Activated T-cell treated with anti-CD3 and anti-CD28 coated beads, Interleukin-2, amount 50 U/mL, for 24 hours (primary cell): ENCODE data around the gene DDHD1.

Experiments used
- DNase-seq: peaks from one replicate; pipeline ENCODE4 v3.0.0-alpha.2; 2020
- H3K27ac Mint-ChIP-seq: 2 replicates; pipeline ENCODE4 v1.8.0; 2020; ENCODE audit warnings: mild to moderate bottlenecking, mixed read lengths
- H3K27me3 Mint-ChIP-seq: 2 replicates; pipeline ENCODE4 v1.8.0; 2020; ENCODE audit warnings: mixed read lengths
- H3K36me3 Mint-ChIP-seq: 2 replicates; pipeline ENCODE4 v1.8.0; 2020; ENCODE audit warnings: low read depth, mixed read lengths
- H3K4me1 Mint-ChIP-seq: 2 replicates; pipeline ENCODE4 v1.8.0; 2020; ENCODE audit warnings: low read depth, mixed read lengths
- H3K4me3 Mint-ChIP-seq: 2 replicates; pipeline ENCODE4 v1.8.0; 2020; ENCODE audit warnings: mild to moderate bottlenecking, moderate library complexity, mixed read lengths
- H3K9me3 Mint-ChIP-seq: 2 replicates; pipeline ENCODE4 v1.8.0; 2020; ENCODE audit warnings: mixed read lengths

DDHD1 gene

GRCh38 chr14:53168786-53169185, 15.7 kb upstream of the DDHD1 start:
- Mint-ChIP-seq H3K36me3 (no peaks in the 10 kb centered on the region), H3K27ac (no peak overlapping the region), H3K4me3 (no peak overlapping the region), H3K27me3 (no peaks in the 10 kb centered on the region), H3K4me1 (no peaks in the 10 kb centered on the region), H3K9me3 (no peaks in the 10 kb centered on the region)
- DNase-seq: no peak

- H3K27me3 Mint-ChIP-seq: no peaks in the 10 kb centered on the region
- no peak overlapping the region for H3K27ac Mint-ChIP-seq
Observed at GRCh38 chr14:53167602-53168328, 14.6 kb upstream of the DDHD1 start.

GRCh38 chr14:53161758-53162435, 8.8 kb upstream of the DDHD1 start:
- Mint-ChIP-seq H3K27me3 (no peaks in the 10 kb centered on the region), H3K4me1 (peaks cover 7% of the 10 kb centered on the region), H3K27ac (no peak overlapping the region), H3K9me3 (peaks cover 3% of the 10 kb centered on the region), H3K36me3 (peaks cover 2% of the 10 kb centered on the region), H3K4me3 (no peak overlapping the region)
- no peak for DNase-seq

More at GRCh38 chr14:53167602-53168328, 14.6 kb upstream of the DDHD1 start:
- Mint-ChIP-seq H3K36me3 (peaks cover 2% of the 10 kb centered on the region), H3K9me3 (peaks cover 3% of the 10 kb centered on the region), H3K4me1 (no peaks in the 10 kb centered on the region), H3K4me3 (no peak overlapping the region)
- no peak for DNase-seq

- no peaks in the 10 kb centered on the region for H3K27me3 Mint-ChIP-seq
- no peaks in the 10 kb centered on the region for H3K9me3 Mint-ChIP-seq
- no peak for DNase-seq
- H3K27ac Mint-ChIP-seq: no peak overlapping the region
- H3K36me3 Mint-ChIP-seq: peaks cover 11% of the 10 kb centered on the region
- peaks cover 12% of the 10 kb centered on the region for H3K4me1 Mint-ChIP-seq
- H3K4me3 Mint-ChIP-seq: no peak overlapping the region
Observed at GRCh38 chr14:53156238-53156637, 3.1 kb upstream of the DDHD1 start.

GRCh38 chr14:53153702-53154112, 584 bp upstream of the DDHD1 start:
- H3K27ac Mint-ChIP-seq: peak overlapping the region; percentile 98
- H3K36me3 Mint-ChIP-seq: peaks cover 34% of the 10 kb centered on the region
- H3K9me3 Mint-ChIP-seq: no peaks in the 10 kb centered on the region
- peaks cover 36% of the 10 kb centered on the region for H3K4me1 Mint-ChIP-seq
- H3K4me3 Mint-ChIP-seq: peak overlapping the region; percentile 81
- H3K27me3 Mint-ChIP-seq: no peaks in the 10 kb centered on the region
- no peak for DNase-seq

- Mint-ChIP-seq H3K27me3 (no peaks in the 10 kb centered on the region), H3K9me3 (no peaks in the 10 kb centered on the region), H3K4me3 (peak overlapping the region; percentile 99), H3K36me3 (peaks cover 36% of the 10 kb centered on the region), H3K27ac (peak overlapping the region; percentile 98), H3K4me1 (peaks cover 49% of the 10 kb centered on the region)
- DNase-seq: peak; percentile 82
Observed at GRCh38 chr14:53152184-53152886, 788 bp downstream of the DDHD1 start.

- no peaks in the 10 kb centered on the region for H3K9me3 Mint-ChIP-seq
- H3K36me3 Mint-ChIP-seq: peaks cover 43% of the 10 kb centered on the region
- H3K27ac Mint-ChIP-seq: peak overlapping the region; percentile 98
- H3K4me3 Mint-ChIP-seq: peak overlapping the region; percentile 99
- H3K27me3 Mint-ChIP-seq: no peaks in the 10 kb centered on the region
- DNase-seq: no peak
- peaks cover 56% of the 10 kb centered on the region for H3K4me1 Mint-ChIP-seq
Observed at GRCh38 chr14:53151523-53152183, 1.5 kb downstream of the DDHD1 start.

GRCh38 chr14:53149668-53150316, 3.3 kb downstream of the DDHD1 start:
- Mint-ChIP-seq H3K9me3 (no peaks in the 10 kb centered on the region), H3K27me3 (no peaks in the 10 kb centered on the region), H3K36me3 (peaks cover 58% of the 10 kb centered on the region), H3K27ac (no peak overlapping the region), H3K4me3 (peak overlapping the region; percentile 99), H3K4me1 (peaks cover 66% of the 10 kb centered on the region)
- no peak for DNase-seq

GRCh38 chr14:53148671-53149070, 4.5 kb downstream of the DDHD1 start:
- Mint-ChIP-seq H3K27ac (peak overlapping the region; percentile 55), H3K27me3 (no peaks in the 10 kb centered on the region), H3K4me3 (peak overlapping the region; percentile 99), H3K36me3 (peaks cover 67% of the 10 kb centered on the region), H3K4me1 (peaks cover 69% of the 10 kb centered on the region), H3K9me3 (peaks cover 2% of the 10 kb centered on the region)
- no peak for DNase-seq

- Mint-ChIP-seq H3K27me3 (no peaks in the 10 kb centered on the region), H3K27ac (peak overlapping the region; percentile 55), H3K36me3 (peaks cover 75% of the 10 kb centered on the region), H3K4me3 (peak overlapping the region; percentile 99), H3K4me1 (peaks cover 71% of the 10 kb centered on the region), H3K9me3 (peaks cover 8% of the 10 kb centered on the region)
- no peak for DNase-seq
Observed at GRCh38 chr14:53147893-53148292, 5.2 kb downstream of the DDHD1 start.

GRCh38 chr14:53147208-53147607, 5.9 kb downstream of the DDHD1 start:
- Mint-ChIP-seq H3K27ac (no peak overlapping the region), H3K4me3 (no peak overlapping the region), H3K27me3 (no peaks in the 10 kb centered on the region), H3K4me1 (peaks cover 73% of the 10 kb centered on the region), H3K9me3 (peaks cover 11% of the 10 kb centered on the region), H3K36me3 (peaks cover 79% of the 10 kb centered on the region)
- no peak for DNase-seq

GRCh38 chr14:53146739-53147138, 6.4 kb downstream of the DDHD1 start:
- H3K27me3 Mint-ChIP-seq: no peaks in the 10 kb centered on the region
- H3K36me3 Mint-ChIP-seq: peaks cover 79% of the 10 kb centered on the region
- peaks cover 14% of the 10 kb centered on the region for H3K9me3 Mint-ChIP-seq
- no peak for DNase-seq
- H3K27ac Mint-ChIP-seq: no peak overlapping the region
- H3K4me1 Mint-ChIP-seq: peaks cover 73% of the 10 kb centered on the region
- H3K4me3 Mint-ChIP-seq: no peak overlapping the region

GRCh38 chr14:53144244-53144643, 8.9 kb downstream of the DDHD1 start:
- no peaks in the 10 kb centered on the region for H3K27me3 Mint-ChIP-seq
- H3K36me3 Mint-ChIP-seq: peaks cover 82% of the 10 kb centered on the region
- peaks cover 64% of the 10 kb centered on the region for H3K4me1 Mint-ChIP-seq
- H3K4me3 Mint-ChIP-seq: no peak overlapping the region
- no peak for DNase-seq
- peak overlapping the region; percentile 68 for H3K27ac Mint-ChIP-seq
- peaks cover 29% of the 10 kb centered on the region for H3K9me3 Mint-ChIP-seq

GRCh38 chr14:53140585-53140984, 12.5 kb downstream of the DDHD1 start:
- Mint-ChIP-seq H3K36me3 (peaks cover 89% of the 10 kb centered on the region), H3K4me1 (peaks cover 62% of the 10 kb centered on the region), H3K27me3 (no peaks in the 10 kb centered on the region), H3K9me3 (peaks cover 38% of the 10 kb centered on the region), H3K27ac (no peak overlapping the region), H3K4me3 (no peak overlapping the region)
- no peak for DNase-seq
